H9 (cell line): ENCODE data around the gene TCTN2. TPM values are rescaled to one million over a fixed set of nuclear protein-coding genes. Genes with fewer than 3 reads are reported as not detected.

Source experiments
- DNase-seq: peaks from one replicate; pipeline ENCODE4 v3.0.0-alpha.2; 2017
- H2AFZ ChIP-seq: one replicate; pipeline ENCODE4 v1.6.1; 2013; ENCODE audit warnings: mild to moderate bottlenecking, low read length, control low read depth, moderate library complexity
- H2AK5ac ChIP-seq: 2 replicates; pipeline ENCODE4 v1.6.1; 2013; ENCODE audit warnings: low read length, control low read depth, mixed read lengths; ENCODE audit not compliant: insufficient read length
- H2BK120ac ChIP-seq: one replicate; pipeline ENCODE4 v1.6.1; 2013; ENCODE audit warnings: low read depth, mild to moderate bottlenecking, low read length, control low read depth, inconsistent platforms; ENCODE audit not compliant: poor library complexity, severe bottlenecking
- H2BK12ac ChIP-seq: 2 replicates; pipeline ENCODE4 v1.6.1; 2013; ENCODE audit warnings: low read length, control low read depth, mixed read lengths, low read depth; ENCODE audit not compliant: insufficient read length
- H2BK15ac ChIP-seq: 2 replicates; pipeline ENCODE4 v1.6.1; 2013; ENCODE audit warnings: low read depth, low read length, control low read depth
- H2BK20ac ChIP-seq: one replicate; pipeline ENCODE4 v1.6.1; 2013; ENCODE audit warnings: low read depth, mild to moderate bottlenecking, low read length, control low read depth, inconsistent platforms; ENCODE audit not compliant: poor library complexity, severe bottlenecking
- H2BK5ac ChIP-seq: 2 replicates; pipeline ENCODE4 v1.6.1; 2013; ENCODE audit warnings: low read length, control low read depth, mixed read lengths; ENCODE audit not compliant: insufficient read length
- H3K14ac ChIP-seq: 2 replicates; pipeline ENCODE4 v1.6.1; 2013; ENCODE audit warnings: low read length, control low read depth; ENCODE audit not compliant: insufficient read depth
- H3K18ac ChIP-seq: 2 replicates; pipeline ENCODE4 v1.6.1; 2013; ENCODE audit warnings: low read depth, mild to moderate bottlenecking, mixed read lengths, low read length, control low read depth; ENCODE audit not compliant: insufficient read length
- H3K23ac ChIP-seq: 2 replicates; pipeline ENCODE4 v1.6.1; 2013; ENCODE audit warnings: low read length, control low read depth, mixed read lengths, low read depth; ENCODE audit not compliant: insufficient read length
- H3K23me2 ChIP-seq: 2 replicates; pipeline ENCODE4 v1.6.1; 2013; ENCODE audit warnings: low read depth, mild to moderate bottlenecking, mixed read lengths, low read length, control low read depth; ENCODE audit not compliant: insufficient read length, poor library complexity, severe bottlenecking
- H3K27ac ChIP-seq: 2 replicates; pipeline ENCODE4 v1.5.1; 2013; ENCODE audit warnings: low read length, control low read depth, mixed read lengths, low read depth; ENCODE audit not compliant: insufficient read length
- H3K27me3 ChIP-seq: 2 replicates; pipeline ENCODE4 v1.6.1; 2013; ENCODE audit warnings: low read length, control low read depth, inconsistent platforms; ENCODE audit not compliant: insufficient read depth
- H3K4ac ChIP-seq: 2 replicates; pipeline ENCODE4 v1.6.1; 2013; ENCODE audit warnings: low read depth, mild to moderate bottlenecking, control low read depth, inconsistent platforms, low read length, moderate library complexity
- H3K4me1 ChIP-seq: 2 replicates; pipeline ENCODE4 v1.6.1; 2013; ENCODE audit warnings: low read length, control low read depth, inconsistent platforms; ENCODE audit not compliant: insufficient read depth
- H3K4me2 ChIP-seq: 2 replicates; pipeline ENCODE4 v1.6.1; 2013; ENCODE audit warnings: low read length, control low read depth, mixed read lengths; ENCODE audit not compliant: insufficient read length, insufficient read depth
- H3K56ac ChIP-seq: 2 replicates; pipeline ENCODE4 v1.6.1; 2013; ENCODE audit warnings: low read depth, mild to moderate bottlenecking, mixed read lengths, low read length, control low read depth; ENCODE audit not compliant: insufficient read length
- H3K79me1 ChIP-seq: 2 replicates; pipeline ENCODE4 v1.6.1; 2013; ENCODE audit warnings: low read depth, mild to moderate bottlenecking, moderate library complexity, low read length, control low read depth, inconsistent platforms; ENCODE audit not compliant: insufficient read depth, poor library complexity, severe bottlenecking
- H3K79me2 ChIP-seq: 2 replicates; pipeline ENCODE4 v1.6.1; 2013; ENCODE audit warnings: low read length, control low read depth, inconsistent platforms; ENCODE audit not compliant: insufficient read depth
- H3K9ac ChIP-seq: 2 replicates; pipeline ENCODE4 v1.6.1; 2013; ENCODE audit warnings: low read length, control low read depth, mixed read lengths; ENCODE audit not compliant: insufficient read length; ENCODE audit errors: extremely low read depth
- H3K9me3 ChIP-seq: one replicate; pipeline ENCODE4 v1.6.1; 2013; ENCODE audit warnings: low read depth, low read length, inconsistent platforms; ENCODE audit not compliant: control insufficient read depth
- H3T11ph ChIP-seq: one replicate; pipeline ENCODE4 v1.6.1; 2013; ENCODE audit warnings: mild to moderate bottlenecking, low read length, control low read depth, inconsistent platforms
- H4K20me1 ChIP-seq: one replicate; pipeline ENCODE4 v1.6.1; 2013; ENCODE audit not compliant: control insufficient read depth, insufficient read length, insufficient read depth
- H4K5ac ChIP-seq: 2 replicates; pipeline ENCODE4 v1.6.1; 2013; ENCODE audit warnings: low read depth, mild to moderate bottlenecking, mixed read lengths, low read length, control low read depth; ENCODE audit not compliant: insufficient read length
- H4K8ac ChIP-seq: replicated peaks from 2 replicates; pipeline ENCODE4 v1.6.1; 2013; ENCODE audit warnings: low read length, control low read depth, mixed read lengths, low read depth; ENCODE audit not compliant: insufficient read length
- H4K91ac ChIP-seq: 2 replicates; pipeline ENCODE4 v1.6.1; 2013; ENCODE audit warnings: low read depth, mild to moderate bottlenecking, moderate library complexity, mixed read lengths, low read length, control low read depth; ENCODE audit not compliant: insufficient read length
- H3K27ac Mint-ChIP-seq, 3 experiments: 2 replicates in 2 of 3; 3 replicates in 1 of 3; pipeline ENCODE4 v1.8.0; 2020 to 2021; ENCODE audit warnings: mixed read lengths in 3 of 3, mild to moderate bottlenecking in 1 of 3, moderate library complexity in 1 of 3
- H3K27me3 Mint-ChIP-seq: 2 replicates; pipeline ENCODE4 v1.8.0; 2021; ENCODE audit warnings: low read depth, mild to moderate bottlenecking, moderate library complexity, mixed read lengths
- H3K36me3 Mint-ChIP-seq, 3 experiments: 2 replicates in 2 of 3; 3 replicates in 1 of 3; pipeline ENCODE4 v1.8.0; 2020 to 2021; ENCODE audit warnings: low read depth in 3 of 3, mixed read lengths in 3 of 3; ENCODE audit not compliant: insufficient read depth in 1 of 3
- H3K4me1 Mint-ChIP-seq, 2 experiments: 2 replicates each; pipeline ENCODE4 v1.8.0; 2020; ENCODE audit warnings: mixed read lengths in 2 of 2
- H3K4me3 Mint-ChIP-seq, 2 experiments: 2 replicates in 1 of 2; 3 replicates in 1 of 2; pipeline ENCODE4 v1.8.0; 2020 to 2021; ENCODE audit warnings: mild to moderate bottlenecking in 2 of 2, mixed read lengths in 2 of 2, moderate library complexity in 1 of 2
- H3K9me3 Mint-ChIP-seq, 2 experiments: 2 replicates in 1 of 2; 3 replicates in 1 of 2; pipeline ENCODE4 v1.8.0; 2020; ENCODE audit warnings: mild to moderate bottlenecking in 2 of 2, mixed read lengths in 2 of 2, moderate library complexity in 1 of 2
- CTCF ChIP-seq: fragments of 200-600 bp; sonication (generic); conservative IDR thresholded peaks from 3 replicates; pipeline ENCODE4 v1.8.0; 2021; ENCODE audit warnings: antibody characterized with exemption, mild to moderate bottlenecking
- WGBS: extraction: QIAGEN DNeasy Blood & Tissue Kit; methylation state at CpG from one replicate; pipeline ENCODE4 v1.1.7; 2013; ENCODE audit warnings: missing lambda C conversion rate, low lambda C conversion rate, mixed read lengths; ENCODE audit not compliant: insufficient read length; ENCODE audit errors: extremely low coverage; 5-methylcytosine and 5-hydroxymethylcytosine counted together
- total RNA-seq: library from RNA; stranded (reverse); gene quantifications from 2 replicates; pipeline ENCODE4 v1.2.1, GENCODE V29; 2021

Gene TCTN2
- total RNA-seq, 1 experiment from 2014 or later, result 7.4 TPM

- no peak overlapping the region for H4K91ac ChIP-seq
- no CpG with 5 or more reads among the region's 5 CpGs for WGBS
- H3K56ac ChIP-seq, result no peak overlapping the region
- H3K27me3 Mint-ChIP-seq, result no peaks in the 10 kb centered on the region
- no peak overlapping the region for H2BK12ac ChIP-seq
- H4K8ac ChIP-seq, result no peak overlapping the region
- no peak overlapping the region for H4K5ac ChIP-seq
- no peaks in the 10 kb centered on the region for H3K79me2 ChIP-seq
- no peak overlapping the region for H2BK120ac ChIP-seq
- no peak for DNase-seq
- no peaks in the 10 kb centered on the region for H3K23me2 ChIP-seq
- H3K4me3 Mint-ChIP-seq, result no peak overlapping the region
- H2BK15ac ChIP-seq, result no peak overlapping the region
- no peak overlapping the region for H2AK5ac ChIP-seq
- no peak overlapping the region for H3K9ac ChIP-seq
- H3K4me1 Mint-ChIP-seq, result no peaks in the 10 kb centered on the region
- no peak overlapping the region for H3K18ac ChIP-seq
- no peaks in the 10 kb centered on the region for H3K9me3 ChIP-seq
- H3T11ph ChIP-seq, result no peak overlapping the region
- no peak overlapping the region for H2BK5ac ChIP-seq
- H4K20me1 ChIP-seq, result no peaks in the 10 kb centered on the region
- no peaks in the 10 kb centered on the region for H3K79me1 ChIP-seq
- H3K4me2 ChIP-seq, result no peak overlapping the region
- no peaks in the 10 kb centered on the region for H3K4me1 ChIP-seq
- no peak overlapping the region for H3K27ac ChIP-seq
- no peak overlapping the region for H3K27ac Mint-ChIP-seq
- no peak overlapping the region for H3K4ac ChIP-seq
- H2AFZ ChIP-seq, result no peak overlapping the region
- peaks cover 19 to 65% (median 54%) of the 10 kb centered on the region in 3 experiments; a peak in 6 of 7 replicates for H3K36me3 Mint-ChIP-seq
- no peak overlapping the region for H3K23ac ChIP-seq
- no peak overlapping the region for H3K14ac ChIP-seq
- no peaks in the 10 kb centered on the region for H3K27me3 ChIP-seq
- H3K9me3 Mint-ChIP-seq, result no peaks in the 10 kb centered on the region
- TF ChIP-seq CTCF, result no peak
- no peak overlapping the region for H2BK20ac ChIP-seq
Measured at GRCh38 chr12:123655420-123655819, 15.5 kb upstream of the TCTN2 start.
